GM23338 (cell line): ENCODE measurements around the gene NEMP1.

ENCODE experiments used
- CTCF ChIP-seq, 2 experiments: fragments of 200-600 bp in 1 of 2; sonication (generic) in 1 of 2; conservative IDR thresholded peaks; 2 replicates each; pipeline versions ENCODE4 v1.5.1 to v1.6.1; 2016 to 2017; ENCODE audit warnings: antibody characterized with exemption in 2 of 2, low read depth in 2 of 2, mild to moderate bottlenecking in 2 of 2, moderate library complexity in 1 of 2
- ETS1 ChIP-seq: IDR thresholded peaks from 2 replicates; pipeline ENCODE4 v1.6.1; 2016; ENCODE audit warnings: antibody characterized with exemption
- EZH2 ChIP-seq: fragments of 200-600 bp; sonication (generic); IDR thresholded peaks from one replicate; pipeline ENCODE4 v1.8.0; 2017; ENCODE audit warnings: antibody characterized with exemption, mild to moderate bottlenecking, low read depth; ENCODE audit not compliant: unreplicated experiment
- EZH2phosphoT487 ChIP-seq: fragments of 200-600 bp; sonication (generic); IDR thresholded peaks from one replicate; pipeline ENCODE4 v1.8.1; 2018; ENCODE audit warnings: antibody characterized with exemption; ENCODE audit not compliant: unreplicated experiment
- JUNB ChIP-seq: IDR thresholded peaks from one replicate; pipeline ENCODE4 v1.6.1; 2016; ENCODE audit warnings: antibody characterized with exemption; ENCODE audit not compliant: unreplicated experiment
- POLR2AphosphoS5 ChIP-seq: IDR thresholded peaks from 2 replicates; pipeline ENCODE4 v1.6.1; 2016; ENCODE audit warnings: antibody characterized with exemption, low read depth
- REST ChIP-seq: IDR thresholded peaks from one replicate; pipeline ENCODE4 v1.6.1; 2018; ENCODE audit warnings: antibody characterized with exemption; ENCODE audit not compliant: unreplicated experiment
- STAT1 ChIP-seq: IDR thresholded peaks from one replicate; pipeline ENCODE4 v1.6.1; 2016; ENCODE audit warnings: antibody characterized with exemption; ENCODE audit not compliant: unreplicated experiment
- ZNF114 ChIP-seq: fragments of 250-450 bp; sonication (Bioruptor Pico); IDR thresholded peaks from 2 replicates; pipeline ENCODE4 v1.5.0; 2020; ENCODE audit warnings: mild to moderate bottlenecking, moderate library complexity
- ZNF331 ChIP-seq: fragments of 250-450 bp; sonication (Bioruptor Pico); IDR thresholded peaks from 2 replicates; pipeline ENCODE4 v1.5.0; 2020; ENCODE audit warnings: low read depth, mild to moderate bottlenecking, moderate library complexity

GRCh38 chr12:57040750-57041149, 37.8 kb downstream of the NEMP1 start:
- no peak for TF ChIP-seq POLR2AphosphoS5
- no peak for TF ChIP-seq CTCF (conservative IDR thresholded peaks at IDR 0.05; ENCODE audit: low read depth in 2 of 2)
- TF ChIP-seq REST, result no peak
- TF ChIP-seq EZH2, result no peak
- TF ChIP-seq JUNB, result no peak
- no peak for TF ChIP-seq ETS1
- no peak for TF ChIP-seq EZH2phosphoT487
- no peak for TF ChIP-seq ZNF331 (CRISPR knock-in tag)
- TF ChIP-seq STAT1, result no peak
- TF ChIP-seq ZNF114 (CRISPR knock-in tag), result no peak
